Frontal cortex (tissue), 4 donors: Measurements from ENCODE around the gene PTPRN. TPM values are rescaled to one million over a fixed set of nuclear protein-coding genes. Genes with fewer than 3 reads are reported as not detected.
A peak's percentile ranks its signal among the peaks of the same experiment; 100 is the strongest.

Source experiments
- DNase-seq, 2 donors: peaks; one replicate each; pipeline ENCODE4 v3.0.0; 2012; ENCODE audit warnings: low spot score in 2 of 2
- FAIRE-seq: peaks from 2 replicates; lab custom pipeline; 2012; peaks lifted over from hg19 to GRCh38; lab: Jason Lieb, UNC
- small RNA-seq: library from RNA; depleted of rRNA; stranded (forward); fragments of <200 nt; gene quantifications from one replicate; pipeline ENCODE3, GENCODE V24; 2014
- total RNA-seq: library from RNA; depleted of rRNA; stranded (reverse); fragments of >200 nt; gene quantifications from one replicate; pipeline ENCODE4 v1.2.3, GENCODE V29; 2014
- donor health status: control.
- donor health status: control.
- donor health status: control.

The PTPRN gene
- total RNA-seq, 1 donor from 2014 or later = 24.5 TPM

- DNase-seq (no peak), FAIRE-seq (no peak)
Observed at GRCh38 chr2:219250049-219250781, 59.0 kb downstream of the PTPRN start.

- FAIRE-seq (no peak), DNase-seq (no peak)
Observed at GRCh38 chr2:219249203-219249980, 59.8 kb downstream of the PTPRN start.

- DNase-seq (no peak), FAIRE-seq (no peak)
Observed at GRCh38 chr2:219248845-219249202, 60.4 kb downstream of the PTPRN start.

DNA sequence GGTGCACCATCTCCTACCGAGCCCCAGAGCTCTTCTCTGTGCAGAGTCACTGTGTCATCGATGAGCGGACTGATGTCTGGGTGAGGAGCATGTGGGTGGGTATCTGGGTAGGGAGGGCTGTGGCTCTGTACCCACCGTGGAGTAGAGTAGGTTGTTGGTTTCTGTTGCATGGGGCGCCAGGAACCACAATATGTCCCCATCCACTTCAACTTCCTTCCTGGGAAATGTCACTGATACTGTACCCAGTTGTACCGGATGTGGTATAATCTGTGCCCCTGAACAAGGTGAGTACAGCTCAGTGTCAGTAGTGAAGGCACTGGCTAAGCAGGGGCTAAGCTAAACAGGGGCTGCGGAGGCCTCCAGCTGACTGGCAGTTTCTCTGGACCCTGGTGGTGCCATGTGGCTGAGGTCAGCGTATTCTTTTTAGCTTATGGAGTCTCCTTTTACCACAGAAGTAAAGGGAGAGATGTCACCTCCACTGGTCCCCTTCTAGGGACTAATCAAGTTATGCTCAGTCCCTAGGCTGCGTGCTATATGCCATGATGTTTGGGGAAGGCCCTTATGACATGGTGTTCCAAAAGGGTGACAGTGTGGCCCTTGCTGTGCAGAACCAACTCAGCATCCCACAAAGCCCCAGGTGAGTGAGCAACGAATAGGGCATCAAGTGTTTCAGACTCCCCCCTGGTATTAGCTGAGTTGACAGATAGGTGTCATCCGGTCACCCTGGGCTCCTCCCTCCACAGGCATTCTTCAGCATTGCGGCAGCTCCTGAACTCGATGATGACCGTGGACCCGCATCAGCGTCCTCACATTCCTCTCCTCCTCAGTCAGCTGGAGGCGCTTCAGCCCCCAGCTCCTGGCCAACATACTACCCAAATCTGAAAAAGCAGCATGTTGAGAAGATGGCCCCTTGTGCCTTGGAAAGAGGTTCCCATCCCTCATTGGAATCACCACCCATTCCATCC is 61.2 kb downstream of the PTPRN start:
- DNase-seq (no peak), FAIRE-seq (no peak)

DNA sequence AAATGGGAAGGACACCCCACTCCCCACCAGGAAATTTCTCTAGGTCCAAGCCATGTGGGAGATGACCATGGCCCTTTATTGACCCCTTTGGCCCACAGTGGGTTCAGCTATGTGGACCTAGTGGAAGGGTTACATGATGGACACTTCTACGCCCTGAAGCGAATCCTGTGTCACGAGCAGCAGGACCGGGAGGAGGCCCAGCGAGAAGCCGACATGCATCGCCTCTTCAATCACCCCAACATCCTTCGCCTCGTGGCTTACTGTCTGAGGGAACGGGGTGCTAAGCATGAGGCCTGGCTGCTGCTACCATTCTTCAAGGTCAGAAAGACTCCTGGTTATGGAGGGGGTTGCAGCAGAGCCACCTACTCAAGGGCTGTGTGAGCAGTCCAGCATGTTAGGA is 62.6 kb downstream of the PTPRN start:
- no peak for DNase-seq
- no peak for FAIRE-seq

DNA sequence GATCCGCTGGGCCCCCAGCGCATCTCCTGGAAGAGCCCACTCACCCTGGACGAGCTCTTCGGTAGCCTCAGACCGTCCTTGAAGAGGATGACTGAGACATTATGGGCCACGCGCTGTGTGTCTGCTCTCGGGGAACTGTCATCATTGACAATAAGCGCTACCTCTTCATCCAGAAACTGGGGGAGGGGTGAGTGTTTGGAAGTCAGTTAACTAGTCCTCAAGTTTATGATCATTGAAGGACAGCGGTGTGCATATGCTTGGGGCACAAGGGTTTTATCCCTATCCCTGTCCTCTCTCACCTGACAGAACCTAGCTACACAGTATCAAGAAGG is 63.3 kb downstream of the PTPRN start:
- FAIRE-seq (no peak), DNase-seq (no peak)

DNA sequence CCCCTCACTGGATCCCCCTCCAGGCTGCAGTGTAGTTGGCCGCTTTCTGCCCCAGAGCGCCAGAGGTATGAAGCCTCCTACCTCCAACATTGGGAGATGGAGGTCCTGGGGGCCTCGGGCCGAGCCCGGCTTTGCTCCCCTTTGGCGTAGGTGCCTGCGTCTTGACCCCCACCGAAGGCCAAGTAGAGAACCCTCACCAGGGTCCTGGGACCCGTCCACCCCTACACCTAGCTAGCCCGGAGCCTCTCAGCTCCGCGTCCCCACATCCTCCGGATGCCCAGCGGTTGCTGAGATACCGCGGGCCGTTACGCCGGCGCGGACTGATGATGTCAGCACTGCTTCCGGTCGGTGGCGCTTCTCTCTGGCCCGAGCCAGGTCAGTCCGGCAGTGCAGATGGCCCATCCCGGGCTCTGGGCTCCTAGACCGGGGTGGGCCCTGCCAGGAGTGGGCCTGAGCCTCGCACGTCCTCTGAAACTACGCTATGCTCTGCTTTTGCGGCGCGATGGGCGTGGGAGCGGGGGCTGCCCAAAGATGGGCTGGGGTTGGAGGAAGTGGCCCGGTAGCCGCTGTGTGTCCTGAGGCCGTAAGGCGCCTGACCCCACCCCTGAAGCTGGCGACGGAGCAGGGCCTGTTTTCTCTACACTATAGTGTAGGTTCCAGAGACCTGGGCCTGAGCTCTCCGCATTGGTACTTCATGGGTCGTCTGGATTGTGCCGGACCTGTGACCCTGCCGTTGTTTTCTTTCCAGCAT is 63.9 kb downstream of the PTPRN start, which contains the start of the genes GLB1L and STK16:
GLB1L (minus strand) TSS at position 297 of the 751 bp plus-strand sequence. CDS start 1,871 bp downstream, outside the sequence.
STK16 (plus strand) TSS at position 332 of the 751 bp plus-strand sequence. CDS start 521 bp downstream, outside the sequence.
- DNase-seq (peak; percentile 90 to 98), FAIRE-seq (no peak)

- no peak for FAIRE-seq
Observed at GRCh38 chr2:219244789-219245147, 64.4 kb downstream of the PTPRN start.

DNA sequence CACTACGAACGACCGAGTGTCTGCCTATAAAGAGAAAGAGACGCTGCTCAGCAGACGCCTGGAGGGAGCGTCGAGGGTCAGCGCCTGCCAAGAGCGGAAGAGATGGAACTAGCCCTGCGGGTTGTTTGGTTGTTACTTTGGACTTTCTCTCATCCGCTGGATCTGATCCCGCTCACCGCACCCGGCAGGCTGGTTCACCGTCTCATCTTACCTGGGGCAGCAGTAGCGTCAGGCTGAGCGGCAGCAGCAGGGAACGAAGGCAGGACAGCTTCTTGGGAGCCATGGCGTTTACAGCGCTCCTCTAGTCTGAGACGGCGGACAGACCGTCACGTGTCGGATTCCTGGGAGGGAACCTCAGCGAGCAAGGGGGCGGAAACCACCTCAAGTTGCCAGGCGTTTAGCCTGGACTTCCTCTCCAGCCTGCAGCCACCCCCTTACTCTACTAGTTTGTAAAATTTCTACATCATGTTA is 65.9 kb downstream of the PTPRN start:
- FAIRE-seq (no peak), DNase-seq (no peak)

More at GRCh38 chr2:219244789-219245147, 64.4 kb downstream of the PTPRN start:
- no peak for DNase-seq

Small RNAs within 50 kb of the gene (small RNA-seq; reads per million reads assigned to genes)
- gene AC053503.3 (not detected), gene MIR153-1 (7.0 reads per million, percentile 94 among the genes with 10 or more reads in this experiment)

Other genes with a start within 250 kb of the PTPRN start
- gene IHH, start 248.5 kb downstream of the PTPRN start, total RNA-seq = 0.41 TPM
- gene NHEJ1, start 148.6 kb downstream of the PTPRN start, total RNA-seq = 8.6 TPM
- gene SLC23A3, start 139.4 kb downstream of the PTPRN start, total RNA-seq = under 0.01 TPM
- gene CNPPD1, start 132.5 kb downstream of the PTPRN start, total RNA-seq = 32.2 TPM
- gene RETREG2, start 131.1 kb downstream of the PTPRN start, total RNA-seq = 73.4 TPM
- 10.2 TPM for gene ZFAND2B, start 102.6 kb downstream of the PTPRN start, total RNA-seq
- gene ABCB6, start 90.4 kb downstream of the PTPRN start, total RNA-seq = 28.1 TPM
- gene ATG9A, start 79.8 kb downstream of the PTPRN start, total RNA-seq = 19.6 TPM
- gene ANKZF1, start 79.6 kb downstream of the PTPRN start, total RNA-seq = 34.2 TPM
- 4.9 TPM for gene GLB1L, start 64.0 kb downstream of the PTPRN start, total RNA-seq
- gene STK16, start 63.9 kb downstream of the PTPRN start, total RNA-seq = 12.2 TPM
- gene TUBA4B, start 56.2 kb downstream of the PTPRN start, total RNA-seq = not detected
- gene TUBA4A, start 55.5 kb downstream of the PTPRN start, total RNA-seq = 2.0 TPM
- gene DNAJB2, start 30.0 kb downstream of the PTPRN start, total RNA-seq = 46.1 TPM
- 0.82 TPM for gene RESP18, start 23.3 kb upstream of the PTPRN start, total RNA-seq
- gene DNPEP, start 78.5 kb upstream of the PTPRN start, total RNA-seq = 13.9 TPM
- gene DES, start 109.0 kb upstream of the PTPRN start, total RNA-seq = 0.41 TPM
- gene SPEG, start 125.4 kb upstream of the PTPRN start, total RNA-seq = 13.0 TPM
- gene GMPPA, start 189.5 kb upstream of the PTPRN start, total RNA-seq = 13.0 TPM
- gene ASIC4, start 205.1 kb upstream of the PTPRN start, total RNA-seq = 2.9 TPM
- gene CHPF, start 234.4 kb upstream of the PTPRN start, total RNA-seq = 24.1 TPM
- 14.7 TPM for gene TMEM198, start 234.6 kb upstream of the PTPRN start, total RNA-seq